Measurements from ENCODE around the gene ITPKC. TPM values are rescaled to one million over a fixed set of nuclear protein-coding genes. Genes with fewer than 3 reads are reported as not detected.
A peak's percentile ranks its signal among the peaks of the same experiment; 100 is the strongest.

Gene ITPKC
- total and polyA plus RNA-seq, 9 of the 15 experiments (the other 6 are each of a cell fraction or from before 2014, with no cell fraction given): 0.08 to 9.3 (median 5.8) TPM

DNA sequence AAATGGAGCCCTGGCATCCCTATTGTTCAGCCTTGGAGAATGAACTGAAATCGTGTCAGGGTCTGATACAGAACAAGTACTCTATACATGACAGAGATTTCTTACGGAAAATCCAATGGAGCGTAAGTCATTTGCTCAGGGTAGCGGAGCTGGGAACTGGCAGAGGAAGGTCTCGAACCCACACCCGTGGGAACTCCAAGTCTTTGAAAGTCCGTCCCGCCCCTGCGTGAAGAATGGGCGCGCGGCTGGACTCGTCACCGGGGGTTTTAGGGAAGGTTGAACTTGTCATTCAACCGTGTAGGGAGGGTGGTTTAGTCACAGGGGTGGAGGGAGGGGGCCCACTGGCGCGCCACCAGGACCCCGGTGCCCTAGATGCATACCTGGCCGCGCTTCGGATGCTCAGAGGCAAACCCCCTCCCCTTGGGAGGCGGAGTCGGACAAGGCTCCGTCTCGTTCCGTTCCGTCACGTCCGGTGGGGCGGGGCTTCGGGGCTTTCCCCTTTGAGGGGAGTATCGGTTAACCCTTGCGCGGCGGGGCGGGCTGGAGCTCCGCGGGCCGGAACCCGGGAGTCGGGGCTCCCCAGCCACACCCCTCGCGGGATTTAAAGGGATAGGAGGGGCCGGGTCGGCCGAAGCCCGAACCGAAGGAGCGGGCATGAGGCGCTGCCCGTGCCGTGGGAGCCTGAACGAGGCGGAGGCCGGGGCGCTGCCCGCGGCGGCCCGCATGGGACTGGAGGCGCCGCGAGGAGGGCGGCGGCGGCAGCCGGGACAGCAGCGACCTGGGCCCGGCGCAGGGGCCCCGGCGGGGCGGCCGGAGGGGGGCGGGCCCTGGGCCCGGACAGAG, at the start of gene ITPKC, which contains the start of gene COQ8B (continued):
- TF ChIP-seq RBBP5 (IDR thresholded peaks at IDR 0.05; ENCODE audit: borderline replicate concordance, insufficient read depth, low read length, poor library complexity, severe bottlenecking): peak; percentile 70
- TF ChIP-seq, protein P1, sequence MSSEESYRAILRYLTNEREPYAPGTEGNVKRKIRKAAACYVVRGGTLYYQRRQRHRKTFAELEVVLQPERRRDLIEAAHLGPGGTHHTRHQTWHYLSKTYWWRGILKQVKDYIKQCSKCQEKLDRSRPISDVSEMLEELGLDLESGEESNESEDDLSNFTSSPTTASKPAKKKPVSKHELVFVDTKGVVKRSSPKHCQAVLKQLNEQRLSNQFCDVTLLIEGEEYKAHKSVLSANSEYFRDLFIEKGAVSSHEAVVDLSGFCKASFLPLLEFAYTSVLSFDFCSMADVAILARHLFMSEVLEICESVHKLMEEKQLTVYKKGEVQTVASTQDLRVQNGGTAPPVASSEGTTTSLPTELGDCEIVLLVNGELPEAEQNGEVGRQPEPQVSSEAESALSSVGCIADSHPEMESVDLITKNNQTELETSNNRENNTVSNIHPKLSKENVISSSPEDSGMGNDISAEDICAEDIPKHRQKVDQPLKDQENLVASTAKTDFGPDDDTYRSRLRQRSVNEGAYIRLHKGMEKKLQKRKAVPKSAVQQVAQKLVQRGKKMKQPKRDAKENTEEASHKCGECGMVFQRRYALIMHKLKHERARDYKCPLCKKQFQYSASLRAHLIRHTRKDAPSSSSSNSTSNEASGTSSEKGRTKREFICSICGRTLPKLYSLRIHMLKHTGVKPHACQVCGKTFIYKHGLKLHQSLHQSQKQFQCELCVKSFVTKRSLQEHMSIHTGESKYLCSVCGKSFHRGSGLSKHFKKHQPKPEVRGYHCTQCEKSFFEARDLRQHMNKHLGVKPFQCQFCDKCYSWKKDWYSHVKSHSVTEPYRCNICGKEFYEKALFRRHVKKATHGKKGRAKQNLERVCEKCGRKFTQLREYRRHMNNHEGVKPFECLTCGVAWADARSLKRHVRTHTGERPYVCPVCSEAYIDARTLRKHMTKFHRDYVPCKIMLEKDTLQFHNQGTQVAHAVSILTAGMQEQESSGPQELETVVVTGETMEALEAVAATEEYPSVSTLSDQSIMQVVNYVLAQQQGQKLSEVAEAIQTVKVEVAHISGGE (CRISPR knock-in tag; IDR thresholded peaks at IDR 0.05): peak in 1 of 3 experiments; percentile 79; a peak in 2 of 6 replicates
- TF ChIP-seq, protein P2, sequence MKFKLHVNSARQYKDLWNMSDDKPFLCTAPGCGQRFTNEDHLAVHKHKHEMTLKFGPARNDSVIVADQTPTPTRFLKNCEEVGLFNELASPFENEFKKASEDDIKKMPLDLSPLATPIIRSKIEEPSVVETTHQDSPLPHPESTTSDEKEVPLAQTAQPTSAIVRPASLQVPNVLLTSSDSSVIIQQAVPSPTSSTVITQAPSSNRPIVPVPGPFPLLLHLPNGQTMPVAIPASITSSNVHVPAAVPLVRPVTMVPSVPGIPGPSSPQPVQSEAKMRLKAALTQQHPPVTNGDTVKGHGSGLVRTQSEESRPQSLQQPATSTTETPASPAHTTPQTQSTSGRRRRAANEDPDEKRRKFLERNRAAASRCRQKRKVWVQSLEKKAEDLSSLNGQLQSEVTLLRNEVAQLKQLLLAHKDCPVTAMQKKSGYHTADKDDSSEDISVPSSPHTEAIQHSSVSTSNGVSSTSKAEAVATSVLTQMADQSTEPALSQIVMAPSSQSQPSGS (CRISPR knock-in tag; IDR thresholded peaks at IDR 0.05): no peak
- peak; percentile 85 for TF ChIP-seq RBFOX2 (IDR thresholded peaks at IDR 0.05; ENCODE audit: low read depth, low read length)
- TF ChIP-seq, protein P3, sequence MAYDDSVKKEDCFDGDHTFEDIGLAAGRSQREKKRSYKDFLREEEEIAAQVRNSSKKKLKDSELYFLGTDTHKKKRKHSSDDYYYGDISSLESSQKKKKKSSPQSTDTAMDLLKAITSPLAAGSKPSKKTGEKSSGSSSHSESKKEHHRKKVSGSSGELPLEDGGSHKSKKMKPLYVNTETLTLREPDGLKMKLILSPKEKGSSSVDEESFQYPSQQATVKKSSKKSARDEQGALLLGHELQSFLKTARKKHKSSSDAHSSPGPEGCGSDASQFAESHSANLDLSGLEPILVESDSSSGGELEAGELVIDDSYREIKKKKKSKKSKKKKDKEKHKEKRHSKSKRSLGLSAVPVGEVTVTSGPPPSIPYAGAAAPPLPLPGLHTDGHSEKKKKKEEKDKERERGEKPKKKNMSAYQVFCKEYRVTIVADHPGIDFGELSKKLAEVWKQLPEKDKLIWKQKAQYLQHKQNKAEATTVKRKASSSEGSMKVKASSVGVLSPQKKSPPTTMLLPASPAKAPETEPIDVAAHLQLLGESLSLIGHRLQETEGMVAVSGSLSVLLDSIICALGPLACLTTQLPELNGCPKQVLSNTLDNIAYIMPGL (CRISPR knock-in tag; IDR thresholded peaks at IDR 0.05): 0 out of 2 replicates have a peak, but pooled peaks have one; percentile 30
- TF ChIP-seq ZBTB7A (IDR thresholded peaks at IDR 0.05; ENCODE audit: borderline replicate concordance, control insufficient read depth, low read depth, low read length): peak; percentile 69
